DMS53 (cell line): ENCODE data around the gene TSPEAR.

Source experiments
- DNase-seq: peaks from one replicate; lab custom pipeline; 2025; lab: John Stamatoyannopoulos, UW

The TSPEAR gene

DNA sequence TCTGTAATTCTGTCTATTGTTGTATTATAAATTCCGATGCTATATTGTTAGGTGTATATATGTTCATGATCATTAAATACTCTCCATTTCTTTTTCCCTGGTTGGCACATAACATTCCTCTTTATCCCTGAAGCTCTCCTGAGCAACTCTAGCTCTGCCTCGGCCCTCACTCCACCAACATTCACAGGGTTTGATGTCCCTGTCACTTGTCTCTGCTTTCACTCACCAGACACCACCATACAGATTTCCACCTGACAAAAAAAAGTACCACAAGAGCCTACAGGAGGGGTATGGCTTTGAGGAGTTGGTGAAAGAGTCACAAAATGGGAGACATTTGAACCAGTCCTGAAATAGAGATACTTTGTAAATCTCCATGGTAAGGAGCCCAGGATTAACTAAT lies 8.8 kb upstream of the TSPEAR start:
- no peak for DNase-seq

- no peak for DNase-seq
These were observed 7.2 kb upstream of the TSPEAR start for GRCh38 chr21:44718571-44718970.

- DNase-seq = no peak
These were observed 6.7 kb upstream of the TSPEAR start for GRCh38 chr21:44718093-44718492.

DNA sequence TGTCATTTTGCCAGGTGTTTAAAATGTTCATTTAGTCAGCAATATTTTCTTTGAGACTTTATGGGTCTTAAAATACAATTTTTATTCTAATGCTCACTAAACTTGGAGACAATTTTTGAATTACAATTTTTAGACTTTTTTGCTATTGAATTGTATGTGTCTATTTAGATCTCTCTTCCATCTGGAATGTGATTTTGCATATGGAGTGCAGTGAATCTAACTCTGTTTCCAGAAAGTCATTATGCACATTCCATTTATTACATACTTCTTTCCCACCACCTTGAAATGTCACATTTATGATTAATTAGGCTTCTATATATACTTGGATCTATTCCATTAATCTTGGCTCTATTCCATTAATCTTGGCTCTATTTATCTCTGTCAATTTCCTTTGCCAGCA lies 5.6 kb upstream of the TSPEAR start:
- no peak for DNase-seq

DNA sequence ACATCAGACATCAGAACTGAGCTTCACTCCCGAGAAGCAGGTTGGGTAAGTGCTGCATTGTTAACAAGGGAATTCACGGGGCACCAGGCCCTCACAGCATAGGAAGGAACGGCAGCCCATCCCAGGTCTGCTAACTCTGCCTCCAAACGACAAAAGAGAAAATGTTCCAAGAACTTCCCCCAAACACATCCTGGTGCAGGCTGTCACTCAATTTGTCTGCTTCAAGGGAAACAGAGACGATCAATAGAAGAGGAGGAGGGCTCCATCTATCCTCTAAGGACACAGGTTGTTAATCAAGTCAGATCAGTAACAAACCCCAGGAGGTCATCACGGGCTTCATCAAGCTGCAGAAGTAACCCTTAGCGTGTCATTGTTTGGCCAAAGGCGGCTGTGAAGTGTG lies 3.5 kb upstream of the TSPEAR start:
- DNase-seq = no peak

DNA sequence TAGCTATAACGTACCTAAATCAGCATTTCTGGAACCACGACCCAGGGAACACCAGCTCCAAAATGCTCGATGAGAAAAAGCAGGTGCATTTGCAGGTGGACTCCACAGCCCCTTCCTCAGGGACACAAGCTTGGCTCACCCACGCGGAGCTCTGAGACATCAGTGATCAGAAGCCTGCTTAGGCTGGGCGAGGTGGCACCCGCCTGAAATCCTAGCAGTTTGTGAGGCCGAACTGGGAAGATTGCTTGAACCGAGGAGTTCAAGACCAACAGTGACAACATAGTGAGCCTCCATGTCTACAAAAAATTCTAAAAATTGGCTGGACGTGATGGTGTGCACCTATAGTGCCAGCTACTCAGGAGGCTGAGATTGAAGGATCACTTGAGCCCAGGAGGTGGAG lies 2.5 kb upstream of the TSPEAR start:
- no peak for DNase-seq

- DNase-seq = no peak
These were observed 1.8 kb upstream of the TSPEAR start for GRCh38 chr21:44713130-44713529.

GRCh38 chr21:44712203-44713028 lies 1.0 kb upstream of the TSPEAR start:
- no peak for DNase-seq

DNA sequence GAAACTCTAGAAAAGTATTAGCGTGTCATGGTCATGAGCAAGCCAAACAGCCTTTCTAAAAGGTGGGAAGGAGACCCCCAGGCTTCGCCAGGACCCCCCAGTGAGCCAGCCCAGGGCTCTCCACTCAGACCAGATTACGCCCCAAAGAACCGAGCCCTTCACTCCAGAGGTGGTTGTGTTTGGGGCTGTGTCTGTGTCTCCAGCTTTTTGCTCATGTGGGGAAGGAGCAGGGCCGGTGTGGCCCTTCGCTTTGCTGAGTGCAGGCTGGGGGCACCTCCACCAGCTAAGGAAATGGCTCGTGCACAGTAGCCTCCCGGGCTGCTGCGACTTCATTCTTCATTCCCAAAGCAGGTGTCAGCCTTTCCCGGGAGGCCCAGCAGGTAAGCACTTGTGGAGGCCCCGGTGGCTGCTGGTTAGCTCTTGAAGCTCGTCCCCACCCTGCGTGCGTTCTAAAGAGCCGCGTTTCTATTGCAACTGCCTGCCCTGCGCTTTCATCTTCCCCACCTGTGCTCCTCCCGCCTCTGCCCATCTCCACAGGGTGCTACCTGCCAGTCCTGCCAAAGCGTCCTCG lies 531 bp downstream of the TSPEAR start:
- DNase-seq = peak; percentile 94

GRCh38 chr21:44710294-44710665 lies 1.1 kb downstream of the TSPEAR start:
- peak; percentile 67 for DNase-seq

GRCh38 chr21:44709426-44710293 lies 1.7 kb downstream of the TSPEAR start:
- DNase-seq = peak; percentile 77

DNA sequence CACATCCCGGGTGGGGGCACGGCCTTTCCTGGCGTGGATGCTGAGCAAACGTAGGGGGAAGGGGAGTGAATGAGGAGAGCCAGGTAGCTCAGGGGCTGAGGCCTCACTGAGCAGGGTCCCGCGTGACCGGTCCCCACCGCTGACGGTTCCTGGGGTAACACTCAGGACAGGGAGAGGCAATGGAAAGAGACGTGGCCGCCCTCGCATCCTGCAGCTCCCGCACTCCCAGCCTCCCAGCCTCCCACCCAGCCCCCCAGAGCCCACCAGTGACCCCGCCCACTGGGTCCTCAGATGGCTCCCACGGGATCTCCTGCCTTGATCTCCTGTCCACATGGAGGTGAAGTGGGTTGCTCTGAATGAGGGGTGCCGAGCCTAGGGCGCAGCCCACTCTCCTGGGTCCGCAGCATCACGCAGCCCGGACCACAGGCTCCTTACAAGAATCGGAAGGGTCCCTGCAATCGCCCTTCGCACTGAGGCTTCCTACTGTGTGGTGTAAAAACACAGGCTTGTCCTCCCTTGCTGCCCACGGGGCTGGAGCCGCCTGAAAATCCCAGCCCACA lies 2.4 kb downstream of the TSPEAR start:
- DNase-seq = no peak

DNA sequence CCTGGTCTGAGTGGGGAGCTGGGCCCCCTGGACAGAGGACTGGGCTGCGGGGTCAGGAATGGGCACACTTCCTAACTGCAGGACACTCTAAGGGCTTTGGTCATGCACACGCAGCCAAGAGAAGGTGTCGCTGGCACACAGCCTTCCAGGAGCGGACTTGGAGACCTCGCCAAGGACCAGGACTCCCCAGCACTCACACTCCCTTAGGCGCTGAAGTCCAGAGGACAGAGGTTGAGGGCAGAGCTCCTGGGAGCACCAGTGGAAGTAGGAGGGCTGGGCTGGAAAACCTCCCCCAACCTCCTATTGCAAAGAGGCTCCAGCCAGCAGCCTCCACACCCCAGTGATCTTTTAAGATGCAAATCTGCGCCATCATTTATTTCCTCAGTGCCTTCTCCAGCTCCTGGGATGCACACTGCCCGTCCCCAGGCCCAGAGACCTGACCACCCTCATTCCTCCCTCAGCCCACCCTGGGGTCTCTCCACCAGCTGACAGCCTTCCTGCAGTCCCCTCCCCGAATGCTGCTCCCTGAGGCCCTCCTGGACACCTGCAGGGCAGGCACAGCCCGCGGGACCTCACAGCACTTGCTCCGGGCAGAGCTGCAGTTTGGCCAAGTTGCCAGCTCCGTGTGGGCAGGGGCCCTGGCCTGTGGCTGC lies 3.0 kb downstream of the TSPEAR start:
- DNase-seq = peak; percentile 18

DNA sequence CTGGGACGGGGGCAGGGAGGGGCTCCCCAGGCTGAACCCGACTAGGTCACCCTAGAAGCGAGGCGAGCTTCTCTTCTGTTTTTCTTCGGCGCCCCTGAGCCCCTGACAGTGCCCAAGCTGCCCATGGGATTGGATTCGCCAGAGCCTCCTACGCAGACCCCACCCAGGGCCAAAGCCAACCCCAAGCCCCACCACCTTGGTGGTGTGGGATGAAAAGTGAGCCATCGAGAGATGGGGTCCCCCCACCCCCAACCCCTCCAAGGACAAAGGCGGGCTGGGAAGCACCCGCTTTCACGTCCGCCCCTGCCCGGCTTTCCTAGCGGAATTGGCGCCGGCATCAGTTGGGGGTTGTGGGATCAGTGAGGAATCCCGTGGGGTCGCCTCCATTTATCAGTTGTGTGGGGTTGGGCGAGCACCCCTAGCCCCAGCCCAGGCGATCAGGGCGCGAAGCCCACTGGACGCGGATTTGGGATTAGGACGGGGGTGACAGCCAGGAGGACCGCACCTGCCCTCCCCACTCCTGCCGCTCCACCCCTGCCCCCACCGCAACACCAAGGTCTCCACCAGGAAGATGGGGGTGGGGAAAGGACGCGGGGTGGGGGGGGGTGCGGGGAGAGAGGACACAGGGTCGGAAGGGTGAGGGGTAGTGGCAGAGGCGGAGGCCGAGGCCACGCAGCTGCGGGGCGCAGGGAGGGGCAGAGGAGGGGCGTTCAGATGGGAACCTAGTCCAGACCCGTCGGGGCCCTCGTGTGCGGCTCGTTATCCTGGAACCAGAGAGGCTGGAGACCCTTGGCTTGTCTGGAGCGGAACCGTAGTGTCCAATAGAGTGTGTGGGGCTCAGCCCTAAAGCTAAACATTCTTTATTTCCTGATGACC lies 4.4 kb downstream of the TSPEAR start:
- DNase-seq = no peak

DNA sequence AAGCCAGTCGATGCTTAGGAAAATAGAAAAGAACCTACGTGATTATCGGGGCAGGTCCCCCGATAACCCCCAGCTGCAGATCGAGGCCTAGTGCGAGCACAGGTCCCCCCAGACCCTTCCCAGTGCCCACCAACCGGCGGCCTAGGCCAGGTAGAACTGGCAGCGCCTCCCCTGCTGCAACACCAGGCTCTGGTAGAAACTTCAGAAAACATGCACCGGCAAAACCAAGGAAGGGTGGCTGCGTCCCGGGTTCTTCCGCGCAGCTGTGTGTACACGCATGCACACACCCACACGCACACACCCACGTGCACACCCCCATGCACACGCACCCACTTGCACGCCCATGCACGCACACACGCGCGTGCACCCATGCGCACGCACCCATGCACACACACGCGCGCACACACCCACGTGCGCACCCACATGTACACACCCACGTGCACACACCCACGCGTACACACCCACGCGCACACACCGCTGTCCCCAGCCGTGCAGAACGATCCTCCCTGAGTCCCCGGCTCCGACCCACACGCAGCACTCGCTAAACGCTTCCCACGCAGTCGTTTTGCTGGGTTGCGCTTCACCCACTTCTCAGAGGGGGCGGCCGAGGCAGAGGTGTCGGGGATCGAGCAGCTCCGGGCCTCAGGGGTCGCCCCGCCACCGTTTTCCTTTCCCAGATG lies 5.2 kb downstream of the TSPEAR start:
- no peak for DNase-seq

DNA sequence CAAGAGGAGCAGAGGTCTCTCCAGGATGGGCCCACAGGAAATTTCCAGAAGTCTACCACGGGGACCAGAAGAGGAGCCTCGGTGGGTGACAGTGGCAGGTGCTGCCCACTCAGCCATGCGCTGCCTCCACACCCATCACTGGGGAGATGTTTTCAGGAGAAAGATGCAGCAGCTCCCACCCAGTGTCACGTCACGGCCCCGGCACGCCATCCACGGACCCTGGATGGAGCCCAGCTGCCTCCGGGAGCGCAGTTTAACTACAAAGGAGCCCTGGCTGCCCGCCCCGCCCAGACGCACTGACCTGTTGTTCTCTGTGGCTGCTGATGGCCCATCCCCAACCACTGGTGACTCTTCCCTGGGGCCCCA lies 6.8 kb downstream of the TSPEAR start:
- no peak for DNase-seq

DNA sequence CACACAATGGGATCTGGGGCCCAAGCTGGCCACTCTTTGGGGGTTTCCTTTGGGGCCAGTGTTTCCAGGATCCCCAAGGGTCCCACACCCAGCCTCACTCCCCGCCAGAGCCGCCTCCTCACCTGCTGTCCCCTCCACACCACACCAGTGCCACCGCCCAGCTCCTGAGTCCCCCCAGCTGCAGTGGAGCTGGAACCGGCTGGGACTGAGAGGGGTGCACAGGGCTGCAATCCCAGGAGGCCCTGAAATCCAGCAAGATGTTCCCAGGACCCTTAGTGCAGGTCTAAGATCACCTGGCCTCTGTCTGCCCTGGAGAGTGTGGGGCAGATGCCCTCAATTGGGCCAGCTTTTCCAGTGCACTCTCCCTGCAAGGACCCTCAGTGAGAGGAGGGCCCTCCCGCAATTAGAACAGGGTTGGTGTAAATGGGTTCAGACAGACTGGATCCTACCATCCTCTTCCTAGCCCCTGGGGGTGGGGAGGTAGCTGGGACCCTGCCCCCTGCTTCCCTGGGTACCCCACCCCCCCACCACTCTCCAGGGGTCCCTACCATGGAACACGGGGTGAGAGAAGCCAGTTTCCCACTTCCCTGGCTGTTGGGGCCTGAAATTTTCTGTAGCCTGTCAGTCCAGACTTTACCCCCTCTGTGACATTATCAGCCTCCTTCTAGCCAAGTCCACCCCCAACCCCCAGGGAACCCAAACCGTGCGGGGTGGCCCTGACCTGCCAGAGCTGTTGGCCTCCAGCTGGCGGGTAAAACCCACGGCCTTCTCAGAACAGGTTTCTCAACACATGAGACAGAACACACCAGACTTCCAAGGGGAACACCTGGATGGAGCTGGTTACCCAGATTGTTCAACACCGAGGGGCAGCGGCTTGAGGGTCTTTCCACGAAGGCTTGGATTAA lies 7.4 kb downstream of the TSPEAR start:
- DNase-seq = no peak

DNA sequence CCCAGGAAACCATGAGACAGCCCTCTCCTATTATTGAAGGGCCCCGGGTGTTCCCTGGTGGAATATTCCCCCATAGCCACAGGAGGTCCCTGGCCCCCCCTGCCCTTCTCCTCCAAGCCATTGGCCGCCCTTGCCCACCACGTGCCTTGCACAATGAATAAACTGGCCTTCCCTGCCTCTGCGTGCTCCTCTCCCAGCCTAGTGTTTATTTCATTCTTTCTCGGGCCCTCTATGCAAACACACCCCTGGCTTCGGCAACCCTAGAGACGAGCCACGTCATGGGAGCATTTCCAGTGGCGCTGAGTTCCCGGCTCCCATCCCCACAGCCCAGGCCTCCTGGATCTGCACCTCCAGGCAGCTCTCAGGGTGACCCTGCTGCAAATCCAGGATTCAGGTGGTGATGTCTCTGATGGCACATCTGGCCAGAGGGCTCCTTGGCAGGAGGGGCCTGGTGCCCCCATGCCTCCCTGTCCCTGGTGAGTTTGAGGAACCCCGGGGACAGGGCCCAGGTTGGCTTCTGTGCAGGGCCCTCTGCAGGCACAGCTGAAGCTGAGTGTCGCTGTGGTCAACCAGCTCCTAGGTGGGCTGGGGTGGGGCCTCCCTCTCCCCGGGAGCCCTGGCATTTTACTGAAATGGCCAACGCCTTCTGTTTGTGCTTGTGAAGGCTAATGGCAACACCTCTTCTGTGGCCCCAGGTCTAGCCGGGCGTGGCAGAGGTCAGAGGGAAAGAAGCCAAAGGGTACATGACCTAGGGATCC lies 8.2 kb downstream of the TSPEAR start:
- DNase-seq = peak; percentile 18
